T-helper 1 cell treated with Interleukin-12 subunit alpha and Interleukin-12 subunit beta and Interleukin-4 antibody, amounts not matched to agents 30 ng/mL and 1 ng/mL, for 36 hours (primary cell): Measurements from ENCODE around the gene INTS1. TPM values are rescaled to one million over a fixed set of nuclear protein-coding genes. Genes with fewer than 3 reads are reported as not detected.

Experiments used
- intact Hi-C: fragments of 100-400 bp; cut with micrococcal nuclease; formaldehyde crosslinking; loops from one replicate; pipeline ENCODE4 v1.15.1; 2024
- total RNA-seq: library from RNA; stranded (reverse); gene quantifications from 2 replicates; pipeline ENCODE4 v1.2.3, GENCODE V29; 2022

The INTS1 gene
- total RNA-seq, 1 donor from 2014 or later = 90.5 TPM

- intact Hi-C loops = no loop called here
Observed at GRCh38 chr7:1468643-1469298, 35.4 kb downstream of the INTS1 start.

DNA sequence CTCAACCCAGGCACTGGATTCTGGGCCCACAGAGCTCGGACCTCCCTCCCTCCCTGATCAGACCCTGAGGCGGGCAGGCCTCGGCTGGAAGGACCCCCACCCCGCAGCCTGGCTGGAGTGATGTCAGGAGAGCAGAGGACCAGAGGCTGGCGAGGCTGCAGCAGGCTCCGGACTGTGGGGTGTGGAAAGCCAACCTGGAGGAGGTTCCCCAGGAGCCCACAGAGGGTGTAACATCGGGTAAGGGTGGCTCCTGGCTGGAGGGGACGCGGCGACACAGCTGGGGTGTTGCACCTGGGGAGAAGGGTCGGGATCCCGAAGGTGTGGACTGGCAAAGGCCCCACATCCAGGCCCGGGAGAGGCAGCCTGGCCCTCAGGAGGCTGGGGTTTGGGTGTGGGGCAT is 36.0 kb downstream of the INTS1 start:
- intact Hi-C loops = no loop called here

GRCh38 chr7:1466524-1467271 is 37.5 kb downstream of the INTS1 start:
- intact Hi-C loops = no loop called here

DNA sequence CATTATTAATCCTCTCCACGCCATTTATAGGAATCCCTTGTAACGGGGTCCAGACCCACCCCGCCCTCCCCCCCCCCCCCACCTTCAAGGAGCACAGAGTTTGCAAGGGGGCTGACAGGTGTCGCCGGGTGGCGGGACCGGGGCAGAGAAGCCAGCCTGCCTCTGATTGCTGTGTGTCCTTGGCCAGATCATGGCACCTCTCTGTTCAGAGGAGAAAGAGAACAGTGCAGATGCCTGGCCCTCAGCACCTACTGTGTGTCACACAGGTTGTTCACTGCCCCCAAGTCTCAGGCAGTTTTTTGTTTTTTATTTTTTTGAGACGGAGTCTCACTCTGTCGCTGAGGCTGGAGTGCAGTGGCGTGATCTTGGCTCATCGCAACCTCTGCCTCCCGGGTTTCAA is 39.5 kb downstream of the INTS1 start:
- intact Hi-C loops = no loop called here

- intact Hi-C loops = no loop called here
Observed at GRCh38 chr7:1463676-1464223, 40.4 kb downstream of the INTS1 start.

DNA sequence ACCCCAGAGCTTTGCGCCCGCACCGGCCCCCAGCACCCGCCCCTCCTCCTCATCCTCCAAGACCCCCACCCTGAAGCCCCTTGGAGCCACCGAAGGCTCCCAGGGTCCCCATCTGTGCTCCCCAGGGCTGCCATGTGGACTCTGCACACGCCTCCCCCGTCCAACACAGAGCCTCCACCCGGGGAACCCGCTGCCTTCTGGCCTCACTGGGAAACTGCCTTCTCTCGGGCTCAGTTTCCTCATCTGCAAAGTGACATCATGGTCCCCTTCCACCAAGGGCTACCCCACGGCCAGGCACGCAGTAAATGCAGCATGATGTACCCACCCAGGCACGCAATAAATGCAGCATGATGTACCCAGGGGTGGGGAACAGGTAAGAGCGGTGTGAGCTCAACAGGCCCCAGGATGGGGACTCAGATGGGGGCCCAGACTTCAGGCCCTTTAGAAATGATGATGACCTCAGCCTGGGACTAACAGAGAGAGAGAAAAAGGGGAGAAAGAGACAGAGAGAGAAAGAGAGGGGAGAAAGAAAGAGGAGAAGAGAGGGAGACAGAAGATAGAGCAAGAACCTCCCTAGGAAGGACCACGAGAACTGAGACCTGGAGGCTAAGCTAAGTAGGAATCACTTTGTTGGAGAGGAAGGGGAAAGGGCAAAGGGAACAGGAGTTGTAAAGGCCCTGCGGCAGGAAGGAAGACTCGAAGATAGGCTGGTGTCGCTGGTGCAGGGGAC is 42.4 kb downstream of the INTS1 start:
- intact Hi-C loops = no loop called here

- intact Hi-C loops = no loop called here
Observed at GRCh38 chr7:1460821-1461645, 43.2 kb downstream of the INTS1 start.

DNA sequence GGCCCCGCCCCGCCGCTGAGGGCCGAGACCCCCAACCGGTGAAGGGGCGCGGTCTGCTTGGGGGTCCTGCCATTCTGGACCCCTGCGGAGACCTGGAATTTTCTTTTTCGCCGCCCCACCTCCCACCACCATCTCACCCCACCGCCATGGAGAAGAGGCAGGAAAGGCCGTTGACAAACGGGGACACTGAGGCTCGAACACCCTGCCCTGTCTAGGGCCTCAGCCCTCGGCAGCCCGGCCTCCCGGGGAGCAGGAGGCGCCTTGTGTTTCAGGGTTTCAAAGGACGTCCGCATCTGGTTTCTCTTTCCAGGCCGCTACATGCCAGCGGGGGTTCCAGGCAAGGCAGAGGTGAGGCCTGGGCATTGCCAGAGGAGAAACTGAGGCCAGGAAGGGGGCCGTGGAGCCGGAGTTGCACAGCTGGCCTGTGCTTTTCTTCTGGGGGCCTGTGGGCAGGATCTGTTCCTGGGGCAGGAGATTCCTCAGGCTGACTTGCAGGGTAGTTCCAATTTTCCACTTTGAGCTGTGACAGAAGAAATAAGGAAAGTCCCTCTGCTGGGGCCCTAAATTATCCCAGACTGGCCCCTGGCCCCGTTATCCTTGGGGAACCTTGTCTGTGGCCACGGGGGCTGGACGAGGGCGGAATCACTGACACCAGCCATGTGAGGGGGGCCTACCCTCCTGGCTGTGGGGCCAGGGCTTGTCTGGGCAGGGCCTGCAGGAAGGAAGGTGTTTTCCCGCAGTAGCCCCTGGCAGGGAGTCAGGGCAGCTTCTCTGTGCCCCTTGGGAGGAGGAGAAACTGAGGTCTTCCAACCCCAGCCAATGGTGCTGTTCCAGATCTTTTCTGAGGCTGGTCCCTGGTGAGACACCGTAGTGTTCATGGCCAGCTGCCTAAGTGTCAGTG is 44.0 kb downstream of the INTS1 start:
- intact Hi-C loops = loop anchor here (1.0 to 2.0 kb wide), 8 partner anchors 28 to 485 kb away; partner anchors contain the start of genes COX19, GPR146, INTS1 and MAFK

- intact Hi-C loops = loop anchor here (1.0 to 2.0 kb wide), 8 partner anchors 27 to 484 kb away; partner anchors contain the start of genes COX19, GPR146, INTS1 and MAFK
Observed at GRCh38 chr7:1459512-1459892, 44.7 kb downstream of the INTS1 start.

DNA sequence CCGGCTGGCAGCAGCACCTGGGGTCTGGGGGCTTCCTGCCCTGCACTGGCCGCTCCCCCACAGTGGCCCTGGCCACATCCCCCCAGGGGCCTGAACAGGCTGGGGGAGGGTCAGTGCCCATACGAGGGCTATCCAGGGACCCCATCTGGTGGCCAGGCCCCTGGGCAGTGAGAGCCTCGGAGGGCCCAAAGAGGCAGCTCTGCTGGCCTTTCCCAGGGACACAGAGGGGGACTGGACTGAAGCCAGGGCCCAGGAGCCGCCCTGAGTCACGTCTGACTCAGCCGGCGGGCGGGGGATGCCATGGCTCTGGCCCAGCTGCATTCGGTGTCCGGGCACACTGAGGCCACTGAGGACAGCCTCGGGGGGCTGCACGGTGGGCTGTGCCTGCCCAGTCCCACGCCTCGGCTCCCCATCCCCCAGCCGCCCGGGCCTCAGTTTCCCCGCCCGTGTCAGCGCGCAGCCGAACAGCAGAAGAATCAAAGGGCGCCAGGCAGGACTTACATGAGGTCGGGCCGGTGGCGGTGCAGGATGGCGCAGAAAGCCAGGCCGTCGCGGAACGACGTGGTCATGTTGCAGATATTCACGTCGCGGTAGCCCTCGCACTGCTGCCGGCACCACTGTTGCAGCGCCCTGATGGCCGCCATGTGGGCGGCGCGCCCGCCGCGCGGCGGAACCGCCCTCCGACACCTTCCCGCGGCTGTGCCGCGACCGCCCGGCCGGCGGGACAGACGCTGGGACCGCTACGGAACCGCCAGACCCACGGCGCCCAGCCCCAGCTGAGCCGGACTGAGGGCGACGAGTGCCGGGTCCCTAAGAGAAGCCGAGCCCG is 45.3 kb downstream of the INTS1 start, which contains the start of gene MICALL2:
TSS of gene MICALL2 (minus strand) at position 788 of the 829 bp plus-strand sequence. CDS start at position 644, 144 bp downstream.
- intact Hi-C loops = loop anchor here (1.0 to 2.0 kb wide), 8 partner anchors 27 to 484 kb away; partner anchors contain the start of genes COX19, GPR146, INTS1 and MAFK

GRCh38 chr7:1457949-1458682 is 46.1 kb downstream of the INTS1 start:
- intact Hi-C loops = loop anchor here (2.0 kb wide), 2 partner anchors 47 to 413 kb away; partner anchors contain the start of genes GPR146 and INTS1

DNA sequence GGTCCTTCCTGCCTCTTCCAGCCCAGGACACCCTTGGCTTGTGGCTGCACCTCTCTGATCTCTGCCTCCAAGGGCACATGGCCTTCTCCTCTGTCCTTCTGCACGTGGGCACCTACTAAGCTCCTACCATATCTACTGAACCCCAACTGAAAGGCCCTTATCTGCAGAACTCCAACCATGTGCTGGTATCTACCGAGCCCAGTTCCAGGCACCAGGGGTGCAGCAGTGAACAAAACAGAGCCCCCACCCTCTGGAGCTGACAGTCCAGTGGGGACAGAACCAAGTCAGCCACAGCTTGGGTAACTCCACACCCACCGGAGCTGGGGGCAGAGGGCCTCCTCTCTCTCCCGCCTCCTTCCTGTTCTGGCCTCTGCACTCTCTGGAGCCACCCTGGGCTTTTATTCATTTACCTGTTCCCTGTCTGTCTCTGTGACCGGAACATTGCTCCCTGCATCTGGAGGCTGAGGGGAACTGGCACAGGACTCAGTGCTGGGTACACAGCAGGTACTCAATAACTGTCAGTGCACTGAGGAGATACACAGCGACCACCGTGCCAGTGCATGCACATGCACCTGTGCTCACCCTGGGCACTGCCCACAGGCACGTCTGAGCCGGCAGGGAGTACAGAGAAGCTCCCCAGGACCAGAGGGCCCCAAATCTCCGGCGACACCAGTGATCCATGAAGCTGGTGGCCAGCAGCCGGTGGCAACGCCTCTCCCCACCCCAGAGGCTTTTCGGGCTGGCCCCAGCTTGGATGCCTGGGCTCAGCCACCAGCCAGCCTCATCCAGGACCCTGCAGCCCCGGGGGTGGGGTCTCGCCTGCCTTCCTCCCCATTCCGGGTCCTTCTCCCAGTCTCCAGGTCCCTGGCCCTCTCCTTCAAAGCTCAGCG is 46.9 kb downstream of the INTS1 start:
- intact Hi-C loops = no loop called here

DNA sequence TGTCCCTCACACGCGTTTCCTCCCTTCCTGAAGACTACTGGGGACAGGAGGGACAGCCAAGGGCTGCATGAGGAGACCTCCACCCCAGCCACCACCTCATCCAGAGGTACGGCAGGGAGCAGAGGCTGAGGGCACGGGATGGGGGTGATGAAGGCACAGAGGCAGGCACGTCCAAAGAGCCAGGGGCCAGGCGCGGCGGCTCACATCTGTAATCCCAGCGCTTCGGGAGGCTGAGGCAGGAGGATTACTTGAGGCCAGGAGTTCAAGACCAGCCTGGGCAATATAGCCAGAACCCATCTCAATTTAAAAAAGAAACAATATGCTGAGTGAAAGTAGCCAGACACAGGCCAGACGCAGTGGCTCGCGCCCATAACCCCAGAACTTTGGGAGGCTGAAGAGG is 48.2 kb downstream of the INTS1 start:
- intact Hi-C loops = no loop called here

- intact Hi-C loops = no loop called here
Observed at GRCh38 chr7:1455241-1455939, 48.8 kb downstream of the INTS1 start.

DNA sequence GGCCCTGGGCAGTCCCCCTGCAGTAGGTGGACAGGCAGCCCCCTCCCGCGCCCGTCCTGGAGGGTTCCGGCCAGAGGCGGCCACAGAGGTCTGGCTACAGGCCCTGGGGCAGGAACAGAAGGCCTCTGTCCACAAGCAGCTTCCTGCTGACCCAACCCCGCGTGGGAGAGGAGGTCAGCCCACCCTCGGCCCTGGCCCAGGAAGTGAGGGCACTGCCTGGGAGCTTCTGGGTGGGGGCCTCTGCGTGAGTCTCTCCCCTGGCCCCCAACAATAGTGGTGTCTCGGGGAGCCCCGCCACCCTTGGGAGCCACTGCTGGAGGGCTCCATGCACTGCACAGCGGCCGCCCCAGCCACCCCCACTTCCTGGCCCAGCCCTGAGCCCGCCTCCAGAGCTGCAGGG is 49.6 kb downstream of the INTS1 start:
- intact Hi-C loops = no loop called here

GRCh38 chr7:1452205-1452604 is 52.0 kb downstream of the INTS1 start:
- intact Hi-C loops = no loop called here
